ENCODE data around the gene PRDM16.

- TF ChIP-seq CTCF (tag by site-specific recombination; IDR thresholded peaks at IDR 0.05) (no peak), GLIS2 (tag by site-specific recombination; IDR thresholded peaks at IDR 0.05) (no peak), MYNN (tag by site-specific recombination; IDR thresholded peaks at IDR 0.05; ENCODE audit: borderline replicate concordance) (no peak), PRDM10 (tag by site-specific recombination; IDR thresholded peaks at IDR 0.05) (no peak), ZBTB20 (tag by site-specific recombination; IDR thresholded peaks at IDR 0.05) (no peak), ZNF133 (tag by site-specific recombination; IDR thresholded peaks at IDR 0.05) (no peak), SETDB1 (IDR thresholded peaks at IDR 0.05; ENCODE audit: insufficient read length, low read length) (no peak), PBX3 (CRISPR knock-in tag; IDR thresholded peaks at IDR 0.05) (no peak), KLF16 (tag by site-specific recombination; IDR thresholded peaks at IDR 0.05) (no peak), ZNF37A (tag by site-specific recombination; IDR thresholded peaks at IDR 0.05) (no peak), ZNF449 (tag by site-specific recombination; IDR thresholded peaks at IDR 0.05) (no peak), SALL2 (tag by site-specific recombination; IDR thresholded peaks at IDR 0.05; ENCODE audit: borderline replicate concordance) (no peak), ZNF324 (tag by site-specific recombination; IDR thresholded peaks at IDR 0.05) (no peak)
Measured at GRCh38 chr1:3051270-3052268, 17.4 kb upstream of the PRDM16 start.
